Measurements from ENCODE around the gene LCE3C.

Gene LCE3C

GRCh38 chr1:152623203-152623844 is 23.3 kb downstream of the LCE3C start:
- ChIA-PET CTCF (interaction anchor here (1.0 kb wide), 1 partner anchor 30 kb away, joined by 3 read pairs; no protein-coding TSS in a partner anchor), POLR2A (no interaction called here)
- no peak overlapping the region for H3K4me3 ChIP-seq (ENCODE audit: low read depth, low read length)
- TF ChIP-seq, protein P1, sequence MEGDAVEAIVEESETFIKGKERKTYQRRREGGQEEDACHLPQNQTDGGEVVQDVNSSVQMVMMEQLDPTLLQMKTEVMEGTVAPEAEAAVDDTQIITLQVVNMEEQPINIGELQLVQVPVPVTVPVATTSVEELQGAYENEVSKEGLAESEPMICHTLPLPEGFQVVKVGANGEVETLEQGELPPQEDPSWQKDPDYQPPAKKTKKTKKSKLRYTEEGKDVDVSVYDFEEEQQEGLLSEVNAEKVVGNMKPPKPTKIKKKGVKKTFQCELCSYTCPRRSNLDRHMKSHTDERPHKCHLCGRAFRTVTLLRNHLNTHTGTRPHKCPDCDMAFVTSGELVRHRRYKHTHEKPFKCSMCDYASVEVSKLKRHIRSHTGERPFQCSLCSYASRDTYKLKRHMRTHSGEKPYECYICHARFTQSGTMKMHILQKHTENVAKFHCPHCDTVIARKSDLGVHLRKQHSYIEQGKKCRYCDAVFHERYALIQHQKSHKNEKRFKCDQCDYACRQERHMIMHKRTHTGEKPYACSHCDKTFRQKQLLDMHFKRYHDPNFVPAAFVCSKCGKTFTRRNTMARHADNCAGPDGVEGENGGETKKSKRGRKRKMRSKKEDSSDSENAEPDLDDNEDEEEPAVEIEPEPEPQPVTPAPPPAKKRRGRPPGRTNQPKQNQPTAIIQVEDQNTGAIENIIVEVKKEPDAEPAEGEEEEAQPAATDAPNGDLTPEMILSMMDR (IDR thresholded peaks at IDR 0.05; ENCODE audit: insufficient read depth, low read length, missing control alignments) = no peak
- DNase-seq (ENCODE audit: low read depth, low spot score) = no peak

GRCh38 chr1:152626744-152627143 is 26.7 kb downstream of the LCE3C start:
- H3K4me3 ChIP-seq (ENCODE audit: low read depth, low read length) = no peak overlapping the region
- ChIA-PET POLR2A (no interaction called here), CTCF (no interaction called here)
- DNase-seq (ENCODE audit: low read depth, low spot score) = no peak
- TF ChIP-seq, protein P1 (IDR thresholded peaks at IDR 0.05; ENCODE audit: insufficient read depth, low read length, missing control alignments) = no peak

DNA sequence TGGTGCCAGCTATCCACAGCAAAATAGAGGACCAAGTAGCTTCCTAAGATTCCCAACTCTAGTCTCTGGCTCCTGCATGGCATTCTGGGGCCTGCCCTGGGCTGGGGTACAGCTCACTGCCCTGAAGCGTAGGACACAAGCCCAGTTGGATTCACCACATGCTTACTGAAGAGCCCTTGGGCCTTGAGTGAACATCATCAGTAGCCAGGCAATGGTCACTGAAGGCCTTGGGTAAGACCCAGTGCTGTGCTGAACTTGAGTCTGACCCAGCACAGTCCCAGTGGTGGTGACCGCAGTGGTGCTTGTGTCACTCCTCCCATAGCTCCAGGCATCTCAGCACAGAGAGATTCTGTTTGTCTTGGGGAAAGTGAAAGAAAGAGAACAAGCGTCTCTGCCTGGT is 30.6 kb downstream of the LCE3C start:
- H3K4me3 ChIP-seq (ENCODE audit: low read depth, low read length) = no peak overlapping the region
- no peak for DNase-seq (ENCODE audit: low read depth, low spot score)
- ChIA-PET CTCF (no interaction called here), POLR2A (no interaction called here)
- TF ChIP-seq, protein P1 (IDR thresholded peaks at IDR 0.05; ENCODE audit: insufficient read depth, low read length, missing control alignments) = no peak

DNA sequence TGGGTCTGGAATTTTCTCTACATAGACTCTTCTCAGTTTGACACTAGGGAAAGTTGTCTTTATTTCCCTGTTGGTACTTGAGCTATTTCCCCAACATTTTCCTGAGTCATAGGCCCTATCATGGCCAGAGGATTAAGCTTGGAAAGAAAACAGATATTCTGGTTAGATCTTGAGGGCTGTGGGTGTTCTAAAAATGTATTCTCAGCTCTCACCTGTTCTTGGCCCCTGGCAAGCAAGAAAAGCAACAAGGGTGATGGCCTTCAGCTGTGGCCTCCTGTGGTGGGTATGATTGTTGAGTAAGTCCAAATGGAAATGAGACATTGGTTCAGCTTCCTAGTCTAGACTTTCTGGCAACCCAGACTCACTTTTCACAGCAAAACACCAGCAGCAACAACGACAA is 40.3 kb downstream of the LCE3C start:
- DNase-seq (ENCODE audit: low read depth, low spot score) = no peak
- TF ChIP-seq, protein P1 (IDR thresholded peaks at IDR 0.05; ENCODE audit: insufficient read depth, low read length, missing control alignments) = no peak
- ChIA-PET POLR2A (no interaction called here), CTCF (interaction anchor here (0.7 to 1.1 kb wide), 3 partner anchors 13 to 230 kb away, joined by 3 read pairs; no protein-coding TSS in a partner anchor)
- no peak overlapping the region for H3K4me3 ChIP-seq (ENCODE audit: low read depth, low read length)

GRCh38 chr1:152643945-152644344 is 43.9 kb downstream of the LCE3C start:
- CTCF ChIA-PET = interaction anchor here (2.6 kb wide), 1 partner anchor 10 kb away, joined by 22 read pairs; no protein-coding TSS in a partner anchor
- TF ChIP-seq, protein P1 (IDR thresholded peaks at IDR 0.05; ENCODE audit: insufficient read depth, low read length, missing control alignments) = no peak

DNA sequence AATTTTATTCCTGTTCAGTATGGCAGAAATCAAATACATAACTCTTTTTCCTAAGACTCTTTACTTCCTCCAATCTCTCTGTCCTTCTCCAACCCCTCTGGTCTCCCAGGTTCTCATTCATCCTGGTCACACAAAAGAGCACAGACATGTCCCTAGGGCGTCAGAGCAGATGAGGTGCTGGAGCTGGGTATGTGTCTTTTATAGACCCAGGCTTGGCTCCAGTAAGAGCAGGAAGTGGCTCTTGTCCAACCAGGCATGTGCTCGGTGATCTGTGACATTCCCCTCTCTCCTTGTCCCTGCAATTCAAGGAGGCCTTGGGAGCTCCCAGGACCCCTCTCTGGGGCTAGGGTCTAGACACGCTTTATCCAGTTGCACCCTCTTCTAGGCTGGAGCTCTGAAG is 45.1 kb downstream of the LCE3C start:
- ChIA-PET CTCF (no interaction called here), POLR2A (no interaction called here)
- DNase-seq (ENCODE audit: low read depth, low spot score) = no peak
- TF ChIP-seq, protein P1 (IDR thresholded peaks at IDR 0.05; ENCODE audit: insufficient read depth, low read length, missing control alignments) = no peak
- H3K4me3 ChIP-seq (ENCODE audit: low read depth, low read length) = no peak overlapping the region

More at GRCh38 chr1:152643945-152644344, 43.9 kb downstream of the LCE3C start:
- POLR2A ChIA-PET = no interaction called here
- H3K4me3 ChIP-seq (ENCODE audit: low read depth, low read length) = no peak overlapping the region
- no peak for DNase-seq (ENCODE audit: low read depth, low spot score)
